ENCODE measurements around the gene CALML3.
A peak's percentile ranks its signal among the peaks of the same experiment; 100 is the strongest.

CALML3 gene

DNA sequence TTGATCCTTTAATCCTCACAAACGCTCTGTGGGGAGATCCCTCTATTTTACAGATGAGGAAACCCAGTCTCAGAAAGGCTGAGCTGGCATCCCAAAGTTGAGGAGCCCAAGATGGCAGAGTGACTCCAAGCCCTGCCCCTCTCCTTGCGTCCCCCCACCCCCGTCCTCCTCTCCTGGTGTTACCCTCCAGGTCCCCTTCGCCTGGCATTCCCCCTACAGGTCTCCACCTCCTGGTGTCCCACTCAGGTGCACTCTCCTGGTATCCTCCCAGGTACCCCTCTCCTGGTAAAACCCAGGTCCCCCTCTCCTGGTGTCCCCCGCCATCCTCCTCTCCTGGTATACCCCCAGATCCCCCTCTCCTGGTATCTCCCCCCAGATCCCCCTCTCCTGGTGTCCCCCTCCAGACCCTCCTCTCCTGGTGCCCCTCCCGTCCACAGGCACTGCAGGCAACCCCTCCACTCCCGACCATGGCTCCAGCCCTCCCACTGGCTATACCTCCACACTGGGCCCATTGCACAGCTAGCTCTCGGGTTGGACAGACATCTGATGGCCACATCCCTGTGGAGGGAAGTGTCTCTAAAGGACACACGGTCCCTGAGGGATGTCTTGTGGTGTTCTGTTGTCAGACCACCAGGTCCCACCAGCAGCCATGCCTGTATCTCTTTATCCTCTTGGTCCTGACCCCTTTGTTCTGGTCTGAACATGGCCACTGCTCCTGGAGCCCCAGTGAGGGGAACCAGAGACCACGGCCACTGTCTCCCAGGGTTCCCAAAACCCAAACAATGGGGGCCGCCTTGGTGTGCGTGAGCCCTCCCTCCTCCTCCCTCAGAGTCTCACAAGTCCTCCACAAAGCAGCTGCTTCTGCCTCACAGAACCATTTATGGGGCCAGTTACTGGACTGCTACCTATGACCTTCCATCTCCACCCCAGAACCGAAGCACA, 37.2 kb downstream of the CALML3 start:
- H3K36me3 ChIP-seq (ENCODE audit: control insufficient read depth, insufficient read depth, low read length), result no peaks in the 10 kb centered on the region
- H3K27me3 ChIP-seq (ENCODE audit: control insufficient read depth, insufficient read depth, low read length), result no peaks in the 10 kb centered on the region
- peaks cover 13% of the 10 kb centered on the region for H3K4me1 ChIP-seq (ENCODE audit: control insufficient read depth, insufficient read depth, low read length)
- H3K9ac ChIP-seq (ENCODE audit: low read length), result no peak overlapping the region
- H3K27ac ChIP-seq (ENCODE audit: low read depth, low read length), result no peak overlapping the region
- H3K4me3 ChIP-seq (ENCODE audit: low read length), result no peak overlapping the region

DNA sequence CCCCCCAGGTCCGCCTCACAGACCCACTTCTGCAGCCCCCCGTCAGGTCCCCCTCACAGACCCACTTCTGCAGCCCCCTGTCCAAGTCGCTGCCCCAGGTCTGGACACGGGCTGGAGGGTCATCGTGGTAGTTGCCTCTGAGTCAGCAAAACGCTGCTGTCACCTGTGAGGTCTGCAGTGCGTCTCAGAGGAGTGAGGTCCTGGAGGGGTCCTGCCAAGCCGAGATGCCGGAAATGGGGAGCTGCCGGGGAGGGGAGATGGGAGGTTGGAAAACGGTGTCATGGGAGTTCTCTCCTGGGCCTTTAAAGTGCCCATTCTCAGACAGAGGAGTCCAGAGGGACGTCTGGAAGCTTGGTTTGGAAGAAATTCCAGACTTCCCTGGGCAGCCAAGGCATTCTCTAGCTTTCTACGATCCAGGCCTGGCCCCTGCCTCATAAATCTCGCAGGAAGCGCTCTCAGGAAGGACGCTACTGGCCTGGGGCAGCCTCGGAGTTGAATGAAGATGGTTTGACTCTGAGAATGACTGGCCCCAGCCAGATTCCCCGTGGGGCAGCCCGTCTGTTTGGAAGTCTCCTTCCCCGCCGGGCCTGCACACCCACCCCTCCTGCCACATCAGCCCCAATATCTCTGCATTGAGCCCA, 38.7 kb downstream of the CALML3 start:
- H3K4me1 ChIP-seq (ENCODE audit: control insufficient read depth, insufficient read depth, low read length), result peaks cover 11% of the 10 kb centered on the region
- no peak overlapping the region for H3K9ac ChIP-seq (ENCODE audit: low read length)
- no peaks in the 10 kb centered on the region for H3K27me3 ChIP-seq (ENCODE audit: control insufficient read depth, insufficient read depth, low read length)
- H3K4me3 ChIP-seq (ENCODE audit: low read length), result peak overlapping the region; percentile 13
- H3K36me3 ChIP-seq (ENCODE audit: control insufficient read depth, insufficient read depth, low read length), result no peaks in the 10 kb centered on the region
- H3K27ac ChIP-seq (ENCODE audit: low read depth, low read length), result peak overlapping the region; percentile 66

DNA sequence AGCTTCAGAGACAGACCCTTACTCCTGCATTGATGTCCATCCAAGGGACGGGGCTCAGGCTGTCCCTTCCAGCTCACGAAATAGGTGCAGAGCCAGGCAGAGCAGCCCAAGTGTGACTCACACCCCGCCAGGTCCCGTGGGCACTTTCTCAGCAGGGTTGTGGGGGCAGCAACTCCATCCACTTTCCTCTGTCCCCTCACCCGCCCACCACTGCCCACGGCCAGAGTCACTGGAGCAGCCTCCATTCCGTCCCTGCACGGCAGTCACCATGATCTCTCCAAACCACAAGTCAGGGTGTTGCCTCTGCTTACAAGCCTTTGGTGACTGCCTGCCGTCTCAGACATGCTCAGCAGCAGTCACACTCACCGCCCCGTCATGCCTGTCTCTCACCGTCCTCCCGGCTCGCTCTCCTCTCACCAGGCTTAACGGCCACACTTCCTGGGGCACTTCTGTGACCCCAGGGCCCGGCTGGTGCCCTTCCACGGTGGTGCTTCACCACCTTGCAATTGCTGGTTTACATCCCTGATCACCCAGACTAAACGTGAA, 39.3 kb downstream of the CALML3 start:
- H3K9ac ChIP-seq (ENCODE audit: low read length), result no peak overlapping the region
- no peaks in the 10 kb centered on the region for H3K36me3 ChIP-seq (ENCODE audit: control insufficient read depth, insufficient read depth, low read length)
- no peaks in the 10 kb centered on the region for H3K27me3 ChIP-seq (ENCODE audit: control insufficient read depth, insufficient read depth, low read length)
- H3K27ac ChIP-seq (ENCODE audit: low read depth, low read length), result peak overlapping the region; percentile 66
- H3K4me1 ChIP-seq (ENCODE audit: control insufficient read depth, insufficient read depth, low read length), result peaks cover 10% of the 10 kb centered on the region
- peak overlapping the region; percentile 13 for H3K4me3 ChIP-seq (ENCODE audit: low read length)

- H3K9ac ChIP-seq (ENCODE audit: low read length), result no peak overlapping the region
- peak overlapping the region; percentile 13 for H3K4me3 ChIP-seq (ENCODE audit: low read length)
- H3K27me3 ChIP-seq (ENCODE audit: control insufficient read depth, insufficient read depth, low read length), result no peaks in the 10 kb centered on the region
- H3K27ac ChIP-seq (ENCODE audit: low read depth, low read length), result peak overlapping the region; percentile 66
- H3K4me1 ChIP-seq (ENCODE audit: control insufficient read depth, insufficient read depth, low read length), result peaks cover 10% of the 10 kb centered on the region
- no peaks in the 10 kb centered on the region for H3K36me3 ChIP-seq (ENCODE audit: control insufficient read depth, insufficient read depth, low read length)
Observed at GRCh38 chr10:5564537-5565204, 39.9 kb downstream of the CALML3 start.

DNA sequence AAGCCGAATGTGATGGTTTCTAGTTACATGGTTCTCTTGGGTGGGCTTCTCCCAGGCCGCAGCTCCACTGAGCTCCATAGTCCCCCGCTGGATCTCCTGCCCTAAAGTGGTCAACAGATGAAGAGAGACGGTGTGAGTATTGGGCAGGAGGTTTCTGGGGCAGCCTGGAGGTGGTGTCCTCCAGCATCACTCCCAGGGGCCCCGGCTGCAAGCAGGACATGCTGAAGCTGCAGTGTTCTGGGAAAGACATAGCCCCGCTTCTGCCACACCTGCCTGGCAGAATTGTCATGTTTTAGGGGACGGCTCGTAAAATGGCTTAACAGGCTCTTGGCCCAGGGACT, 40.4 kb downstream of the CALML3 start:
- H3K4me1 ChIP-seq (ENCODE audit: control insufficient read depth, insufficient read depth, low read length), result peaks cover 10% of the 10 kb centered on the region
- H3K4me3 ChIP-seq (ENCODE audit: low read length), result no peak overlapping the region
- no peaks in the 10 kb centered on the region for H3K27me3 ChIP-seq (ENCODE audit: control insufficient read depth, insufficient read depth, low read length)
- H3K36me3 ChIP-seq (ENCODE audit: control insufficient read depth, insufficient read depth, low read length), result no peaks in the 10 kb centered on the region
- H3K27ac ChIP-seq (ENCODE audit: low read depth, low read length), result no peak overlapping the region
- H3K9ac ChIP-seq (ENCODE audit: low read length), result no peak overlapping the region

- Histone ChIP-seq H3K27ac (ENCODE audit: low read depth, low read length) (no peak overlapping the region), H3K36me3 (ENCODE audit: control insufficient read depth, insufficient read depth, low read length) (no peaks in the 10 kb centered on the region), H3K27me3 (ENCODE audit: control insufficient read depth, insufficient read depth, low read length) (no peaks in the 10 kb centered on the region), H3K4me1 (ENCODE audit: control insufficient read depth, insufficient read depth, low read length) (peaks cover 10% of the 10 kb centered on the region), H3K9ac (ENCODE audit: low read length) (no peak overlapping the region), H3K4me3 (ENCODE audit: low read length) (no peak overlapping the region)
Observed at GRCh38 chr10:5565671-5566581, 41.2 kb downstream of the CALML3 start.

DNA sequence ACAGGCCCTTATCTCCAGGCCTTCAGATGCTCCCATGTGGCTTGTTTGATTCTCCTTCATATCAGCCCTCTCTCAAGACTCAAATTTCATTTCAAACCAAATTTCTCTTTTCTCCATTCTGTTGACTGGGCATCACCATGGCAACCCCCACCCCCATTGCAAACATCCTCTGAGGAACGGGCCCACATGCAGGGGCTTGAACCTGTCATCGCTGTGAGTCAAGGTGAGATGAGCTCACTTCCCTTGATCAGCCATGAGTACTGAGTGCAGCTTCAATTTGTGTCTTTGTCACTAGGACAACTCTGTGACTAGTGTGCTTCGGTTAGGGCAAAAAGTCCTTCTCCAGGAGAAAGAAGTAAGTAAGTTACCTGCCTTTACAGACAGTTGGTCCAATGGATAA, 41.9 kb downstream of the CALML3 start:
- Histone ChIP-seq H3K9ac (ENCODE audit: low read length) (no peak overlapping the region), H3K27me3 (ENCODE audit: control insufficient read depth, insufficient read depth, low read length) (no peaks in the 10 kb centered on the region), H3K4me3 (ENCODE audit: low read length) (no peak overlapping the region), H3K4me1 (ENCODE audit: control insufficient read depth, insufficient read depth, low read length) (peaks cover 10% of the 10 kb centered on the region), H3K36me3 (ENCODE audit: control insufficient read depth, insufficient read depth, low read length) (no peaks in the 10 kb centered on the region), H3K27ac (ENCODE audit: low read depth, low read length) (no peak overlapping the region)

DNA sequence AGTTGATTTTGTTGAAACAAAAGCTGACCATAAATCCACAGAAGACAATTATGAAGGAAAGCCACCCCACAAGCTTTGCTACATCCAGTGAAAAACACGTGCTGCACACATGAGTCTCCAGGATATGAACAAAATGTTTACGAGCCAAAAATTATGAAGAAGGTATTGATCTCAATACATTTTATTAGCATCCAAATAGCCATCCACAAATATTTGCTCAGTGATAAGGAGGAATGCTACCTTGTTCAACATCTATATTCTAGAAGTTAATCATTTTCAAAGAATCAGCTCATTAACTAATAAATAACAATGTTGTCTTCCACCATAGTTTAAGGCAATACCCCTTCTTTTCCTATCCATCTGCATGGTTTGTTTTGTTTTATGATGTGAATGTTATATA, 42.7 kb downstream of the CALML3 start:
- no peak overlapping the region for H3K4me3 ChIP-seq (ENCODE audit: low read length)

DNA sequence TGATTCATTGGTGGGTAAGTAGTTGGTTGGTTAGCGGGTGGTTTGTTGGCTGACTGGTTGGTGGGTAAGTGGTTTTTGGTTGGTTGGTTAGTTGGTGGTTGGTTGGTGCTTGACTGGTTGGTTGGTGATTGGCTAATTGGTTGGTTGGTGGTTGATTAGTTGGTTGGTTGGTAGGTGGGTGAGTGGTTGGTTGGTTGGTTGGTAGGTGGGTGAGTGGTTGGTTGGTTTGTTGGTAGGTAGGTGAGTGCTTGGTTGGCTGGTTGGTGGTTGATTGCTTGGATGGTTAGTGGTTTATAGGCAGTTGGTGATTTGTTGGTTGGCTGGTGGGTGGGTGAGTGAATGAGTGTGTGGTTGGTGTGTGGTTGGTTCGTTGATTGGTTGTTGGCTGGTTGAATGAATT, 44.2 kb downstream of the CALML3 start:
- no peak overlapping the region for H3K4me3 ChIP-seq (ENCODE audit: low read length)
- H3K4me1 ChIP-seq (ENCODE audit: control insufficient read depth, insufficient read depth, low read length), result peaks cover 6% of the 10 kb centered on the region
- no peak overlapping the region for H3K9ac ChIP-seq (ENCODE audit: low read length)
- no peaks in the 10 kb centered on the region for H3K36me3 ChIP-seq (ENCODE audit: control insufficient read depth, insufficient read depth, low read length)
- H3K27ac ChIP-seq (ENCODE audit: low read depth, low read length), result no peak overlapping the region
- no peaks in the 10 kb centered on the region for H3K27me3 ChIP-seq (ENCODE audit: control insufficient read depth, insufficient read depth, low read length)

More for the DNA sequence above, 42.7 kb downstream of the CALML3 start:
- H3K27me3 ChIP-seq (ENCODE audit: control insufficient read depth, insufficient read depth, low read length), result no peaks in the 10 kb centered on the region
- H3K4me1 ChIP-seq (ENCODE audit: control insufficient read depth, insufficient read depth, low read length), result peaks cover 10% of the 10 kb centered on the region
- no peak overlapping the region for H3K27ac ChIP-seq (ENCODE audit: low read depth, low read length)
- H3K9ac ChIP-seq (ENCODE audit: low read length), result no peak overlapping the region
- H3K36me3 ChIP-seq (ENCODE audit: control insufficient read depth, insufficient read depth, low read length), result no peaks in the 10 kb centered on the region

DNA sequence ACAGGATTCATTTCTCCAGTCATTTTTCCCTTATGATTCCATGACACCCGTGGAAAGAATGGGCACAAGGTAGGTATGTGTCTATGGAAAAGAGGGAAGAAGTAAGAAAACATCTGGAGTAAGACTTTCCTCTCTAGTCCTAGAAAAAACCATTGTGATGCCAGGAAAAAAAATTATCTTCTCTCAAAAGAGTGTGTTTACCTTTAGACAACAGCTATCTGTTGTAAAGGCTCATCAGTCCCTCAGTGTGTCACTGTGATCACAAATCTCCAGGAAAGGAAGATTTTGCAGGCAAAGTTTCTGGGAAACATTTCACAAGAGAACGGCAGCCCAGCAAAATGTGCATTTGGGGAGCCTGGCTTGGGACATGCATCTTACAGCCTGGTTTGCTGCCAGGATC, 44.8 kb downstream of the CALML3 start:
- Histone ChIP-seq H3K9ac (ENCODE audit: low read length) (no peak overlapping the region), H3K36me3 (ENCODE audit: control insufficient read depth, insufficient read depth, low read length) (no peaks in the 10 kb centered on the region), H3K27ac (ENCODE audit: low read depth, low read length) (no peak overlapping the region), H3K4me1 (ENCODE audit: control insufficient read depth, insufficient read depth, low read length) (peaks cover 5% of the 10 kb centered on the region), H3K27me3 (ENCODE audit: control insufficient read depth, insufficient read depth, low read length) (no peaks in the 10 kb centered on the region), H3K4me3 (ENCODE audit: low read length) (no peak overlapping the region)

- Histone ChIP-seq H3K4me3 (ENCODE audit: low read length) (no peak overlapping the region), H3K9ac (ENCODE audit: low read length) (no peak overlapping the region), H3K36me3 (ENCODE audit: control insufficient read depth, insufficient read depth, low read length) (no peaks in the 10 kb centered on the region), H3K4me1 (ENCODE audit: control insufficient read depth, insufficient read depth, low read length) (peaks cover 10% of the 10 kb centered on the region), H3K27me3 (ENCODE audit: control insufficient read depth, insufficient read depth, low read length) (no peaks in the 10 kb centered on the region), H3K27ac (ENCODE audit: low read depth, low read length) (no peak overlapping the region)
Observed at GRCh38 chr10:5570007-5570655, 45.4 kb downstream of the CALML3 start.

Measured in rectal smooth muscle tissue (tissue), 1 donor.